ENCODE results near the gene C1QA.

- TF ChIP-seq E2F4 (IDR thresholded peaks at IDR 0.05; ENCODE audit: low read depth, low read length) (no peak), POLR2AphosphoS5 (IDR thresholded peaks at IDR 0.05; ENCODE audit: low read length) (no peak), POLR2A (IDR thresholded peaks at IDR 0.05; ENCODE audit: low read depth, low read length) (no peak), TCF7 (IDR thresholded peaks at IDR 0.05; ENCODE audit: borderline replicate concordance) (no peak), REST (IDR thresholded peaks at IDR 0.05; ENCODE audit: low read depth, low read length) (no peak), CUX1 (IDR thresholded peaks at IDR 0.05; ENCODE audit: insufficient replicate concordance, low read depth, low read length) (no peak), CTCF (IDR thresholded peaks at IDR 0.05 in 2 of 3, conservative IDR thresholded peaks at IDR 0.05 in 1 of 3; ENCODE audit: control insufficient read depth in 2 of 3, extremely low read depth in 1 of 3, insufficient read depth in 1 of 3, low read depth in 3 of 3, low read length in 3 of 3) (no peak), EP300 (IDR thresholded peaks at IDR 0.05; ENCODE audit: borderline replicate concordance in 1 of 2, control insufficient read depth in 1 of 2, low read depth in 2 of 2, low read length in 2 of 2) (no peak), RAD51 (IDR thresholded peaks at IDR 0.05) (no peak), MTA2 (IDR thresholded peaks at IDR 0.05; ENCODE audit: low read depth) (no peak)
These were observed 20.5 kb upstream of the C1QA start for GRCh38 chr1:22615886-22616285.
